Muscle of leg (tissue), 11 donors: ENCODE data around the gene SLBP. TPM values are rescaled to one million over a fixed set of nuclear protein-coding genes. Genes with fewer than 3 reads are reported as not detected.
"Not testable (repeated sequence)": the region's sequence is repeated elsewhere in the genome, so short reads cannot be mapped to it uniquely, and the experiment has no call there.

ENCODE experiments used
- DNase-seq: peaks from one replicate; pipeline ENCODE4 v3.0.0; 2013
- H3K27ac ChIP-seq: one replicate; pipeline ENCODE4 v1.5.1; 2013; ENCODE audit warnings: mild to moderate bottlenecking, low read length, control low read depth
- H3K27me3 ChIP-seq: one replicate; pipeline ENCODE4 v1.6.1; 2013; ENCODE audit warnings: low read length; ENCODE audit not compliant: control insufficient read depth, insufficient read depth
- H3K36me3 ChIP-seq: one replicate; pipeline ENCODE4 v1.6.1; 2013; ENCODE audit warnings: low read length; ENCODE audit not compliant: control insufficient read depth, insufficient read depth
- H3K4me1 ChIP-seq: one replicate; pipeline ENCODE4 v1.6.1; 2013; ENCODE audit warnings: low read length; ENCODE audit not compliant: control insufficient read depth, insufficient read depth
- H3K4me3 ChIP-seq: one replicate; pipeline ENCODE4 v1.5.1; 2013; ENCODE audit warnings: low read length, control low read depth
- H3K9me3 ChIP-seq: replicated peaks from 2 replicates; pipeline ENCODE4 v1.6.1; 2013; ENCODE audit warnings: low read depth, low read length; ENCODE audit not compliant: control insufficient read depth
- WGBS: methylation state at CpG from one replicate; pipeline ENCODE4 v1.1.5; 2013; ENCODE audit warnings: missing lambda C conversion rate; ENCODE audit not compliant: insufficient coverage; 5-methylcytosine and 5-hydroxymethylcytosine counted together
- polyA plus RNA-seq, 8 donors: library from polyadenylated mRNA; unstranded; fragments of 120-200 nt; gene quantifications; one replicate each; pipeline versions ENCODE4 v1.2.1 to v1.2.3, GENCODE V29; 2013; ENCODE audit warnings: inconsistent platforms in 1 of 8, low replicate concordance in 1 of 8; ENCODE audit not compliant: insufficient read length in 8 of 8, insufficient read depth in 1 of 8
- total RNA-seq: library from RNA; stranded (reverse); fragments of 120-200 nt; gene quantifications from one replicate; pipeline ENCODE4 v1.2.4, GENCODE V29; 2013

Gene SLBP
- total and polyA plus RNA-seq, 9 donors: 36.9 to 48.8 (median 42.6) TPM

GRCh38 chr4:1676605-1677525 is 35.3 kb downstream of the SLBP start:
- no peak overlapping the region for H3K4me3 ChIP-seq
- H3K27ac ChIP-seq: no peak overlapping the region
- H3K27me3 ChIP-seq: no peaks in the 10 kb centered on the region
- H3K4me1 ChIP-seq: no peaks in the 10 kb centered on the region
- DNase-seq: no peak
- 71% methylated on average over 23 of the region's 25 CpGs for WGBS
- no peaks in the 10 kb centered on the region for H3K36me3 ChIP-seq
- no peaks in the 10 kb centered on the region for H3K9me3 ChIP-seq

GRCh38 chr4:1675802-1676137 is 36.3 kb downstream of the SLBP start:
- Histone ChIP-seq H3K27ac (no peak overlapping the region), H3K4me3 (no peak overlapping the region), H3K4me1 (no peaks in the 10 kb centered on the region), H3K9me3 (no peaks in the 10 kb centered on the region), H3K27me3 (no peaks in the 10 kb centered on the region), H3K36me3 (no peaks in the 10 kb centered on the region)
- no peak for DNase-seq
- WGBS: 67% methylated on average over 10 of the region's 10 CpGs

- no peaks in the 10 kb centered on the region for H3K27me3 ChIP-seq
- H3K4me3 ChIP-seq: no peak overlapping the region
- no peak for DNase-seq
- no peak overlapping the region for H3K27ac ChIP-seq
- no peaks in the 10 kb centered on the region for H3K36me3 ChIP-seq
- H3K4me1 ChIP-seq: no peaks in the 10 kb centered on the region
- WGBS: 62% methylated on average over 19 of the region's 19 CpGs
- no peaks in the 10 kb centered on the region for H3K9me3 ChIP-seq
Observed at GRCh38 chr4:1675136-1675801, 36.9 kb downstream of the SLBP start.

GRCh38 chr4:1674682-1675081 is 37.4 kb downstream of the SLBP start:
- Histone ChIP-seq H3K4me1 (no peaks in the 10 kb centered on the region), H3K4me3 (no peak overlapping the region), H3K27me3 (no peaks in the 10 kb centered on the region), H3K27ac (no peak overlapping the region), H3K36me3 (no peaks in the 10 kb centered on the region), H3K9me3 (no peaks in the 10 kb centered on the region)
- 46% methylated on average over 7 of the region's 9 CpGs for WGBS
- no peak for DNase-seq

- Histone ChIP-seq H3K36me3 (no peaks in the 10 kb centered on the region), H3K4me3 (no peak overlapping the region), H3K9me3 (no peaks in the 10 kb centered on the region), H3K27ac (no peak overlapping the region), H3K4me1 (no peaks in the 10 kb centered on the region), H3K27me3 (no peaks in the 10 kb centered on the region)
- DNase-seq: no peak
- WGBS: 86% methylated on average over 17 of the region's 20 CpGs
Observed at GRCh38 chr4:1673671-1674070, 38.4 kb downstream of the SLBP start.

GRCh38 chr4:1671011-1671410 is 41.1 kb downstream of the SLBP start:
- DNase-seq, H3K36me3 ChIP-seq, H3K4me3 ChIP-seq, H3K9me3 ChIP-seq, H3K27ac ChIP-seq, H3K4me1 ChIP-seq, H3K27me3 ChIP-seq: not testable (repeated sequence)
- 87% methylated on average over 14 of the region's 20 CpGs for WGBS

GRCh38 chr4:1670279-1670678 is 41.8 kb downstream of the SLBP start:
- H3K4me3 ChIP-seq: no peak overlapping the region
- H3K27me3 ChIP-seq: no peaks in the 10 kb centered on the region
- no peak for DNase-seq
- no peaks in the 10 kb centered on the region for H3K4me1 ChIP-seq
- 88% methylated on average over 10 of the region's 11 CpGs for WGBS
- H3K9me3 ChIP-seq: no peaks in the 10 kb centered on the region
- no peaks in the 10 kb centered on the region for H3K36me3 ChIP-seq
- no peak overlapping the region for H3K27ac ChIP-seq

GRCh38 chr4:1669850-1670249 is 42.3 kb downstream of the SLBP start:
- DNase-seq: no peak
- no peak overlapping the region for H3K4me3 ChIP-seq
- H3K4me1 ChIP-seq: no peaks in the 10 kb centered on the region
- H3K36me3 ChIP-seq: no peaks in the 10 kb centered on the region
- H3K27ac ChIP-seq: no peak overlapping the region
- WGBS: 91% methylated on average over 21 of the region's 21 CpGs
- H3K9me3 ChIP-seq: no peaks in the 10 kb centered on the region
- H3K27me3 ChIP-seq: no peaks in the 10 kb centered on the region

- no peak for DNase-seq
- Histone ChIP-seq H3K9me3 (no peaks in the 10 kb centered on the region), H3K27me3 (no peaks in the 10 kb centered on the region), H3K36me3 (no peaks in the 10 kb centered on the region), H3K4me3 (no peak overlapping the region), H3K4me1 (no peaks in the 10 kb centered on the region), H3K27ac (no peak overlapping the region)
- 79% methylated on average over 8 of the region's 12 CpGs for whole genome bisulfite sequencing
Observed at GRCh38 chr4:1669270-1669669, 42.8 kb downstream of the SLBP start.

GRCh38 chr4:1668488-1668840 is 43.7 kb downstream of the SLBP start:
- Histone ChIP-seq H3K4me1 (no peaks in the 10 kb centered on the region), H3K27me3 (no peaks in the 10 kb centered on the region), H3K36me3 (no peaks in the 10 kb centered on the region), H3K9me3 (no peaks in the 10 kb centered on the region), H3K4me3 (no peak overlapping the region), H3K27ac (no peak overlapping the region)
- 72% methylated on average over 7 of the region's 8 CpGs for WGBS
- no peak for DNase-seq
